GM10248 (cell line): Measurements from ENCODE around the gene BCAS1.

Experiments
- CTCF ChIA-PET: fragments of 300-600 bp; sonication (Branson Sonifier 250); formaldehyde crosslinking; extraction: SDS; loops from one replicate; lab custom pipeline; 2021; ENCODE audit warnings: antibody characterized with exemption; lab: Yijun Ruan, JAX
- POLR2A ChIA-PET: fragments of 350-650 bp; sonication (Branson Sonifier 250); formaldehyde crosslinking; extraction: SDS; loops from one replicate; lab custom pipeline; 2020; ENCODE audit warnings: antibody characterized with exemption; lab: Yijun Ruan, JAX
- DNase-seq: peaks from one replicate; pipeline ENCODE4 v3.0.0; 2012; ENCODE audit errors: extremely low spot score
- TF ChIP-seq, protein P1 (sequence below): IDR thresholded peaks from 2 replicates; pipeline ENCODE4 v1.5.1; 2012; ENCODE audit warnings: mild to moderate bottlenecking, low read depth; ENCODE audit errors: extremely low read depth, missing control alignments, control extremely low read depth

BCAS1 gene

DNA sequence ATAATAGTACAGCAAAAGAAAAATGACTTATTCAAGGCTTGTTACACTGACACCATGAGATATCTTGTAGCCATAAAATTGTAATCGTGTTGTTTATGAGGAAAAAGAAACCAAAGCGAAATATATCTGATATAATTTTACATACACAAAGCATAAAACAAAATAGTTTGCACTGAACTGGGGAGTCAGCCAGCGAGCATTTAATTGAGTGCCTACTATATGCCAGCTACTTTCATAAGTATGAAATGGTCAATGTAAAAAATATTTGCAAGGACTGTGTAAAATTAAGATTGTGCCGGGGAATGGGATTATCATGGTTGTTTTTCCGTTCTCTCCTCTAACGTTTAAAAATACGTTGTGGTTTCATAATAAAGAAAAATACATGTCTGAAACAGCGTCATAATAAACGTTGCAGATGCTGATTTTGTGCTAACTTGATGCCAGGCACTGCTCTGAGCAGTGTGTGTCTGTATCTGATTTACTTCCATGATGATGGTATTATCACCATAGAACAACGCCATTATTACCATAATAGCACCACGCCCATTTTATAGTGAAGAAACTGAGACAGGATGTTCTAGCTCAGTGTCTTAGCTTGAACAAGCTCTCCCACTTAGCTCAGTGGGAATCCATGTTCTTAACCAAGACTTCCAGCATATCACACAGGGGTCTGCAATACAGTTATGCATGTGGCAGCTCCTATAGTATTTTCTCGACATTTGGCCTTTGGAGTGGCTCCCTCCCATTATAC is 144.6 kb downstream of the BCAS1 start:
- no peak for DNase-seq
- TF ChIP-seq, protein P1, sequence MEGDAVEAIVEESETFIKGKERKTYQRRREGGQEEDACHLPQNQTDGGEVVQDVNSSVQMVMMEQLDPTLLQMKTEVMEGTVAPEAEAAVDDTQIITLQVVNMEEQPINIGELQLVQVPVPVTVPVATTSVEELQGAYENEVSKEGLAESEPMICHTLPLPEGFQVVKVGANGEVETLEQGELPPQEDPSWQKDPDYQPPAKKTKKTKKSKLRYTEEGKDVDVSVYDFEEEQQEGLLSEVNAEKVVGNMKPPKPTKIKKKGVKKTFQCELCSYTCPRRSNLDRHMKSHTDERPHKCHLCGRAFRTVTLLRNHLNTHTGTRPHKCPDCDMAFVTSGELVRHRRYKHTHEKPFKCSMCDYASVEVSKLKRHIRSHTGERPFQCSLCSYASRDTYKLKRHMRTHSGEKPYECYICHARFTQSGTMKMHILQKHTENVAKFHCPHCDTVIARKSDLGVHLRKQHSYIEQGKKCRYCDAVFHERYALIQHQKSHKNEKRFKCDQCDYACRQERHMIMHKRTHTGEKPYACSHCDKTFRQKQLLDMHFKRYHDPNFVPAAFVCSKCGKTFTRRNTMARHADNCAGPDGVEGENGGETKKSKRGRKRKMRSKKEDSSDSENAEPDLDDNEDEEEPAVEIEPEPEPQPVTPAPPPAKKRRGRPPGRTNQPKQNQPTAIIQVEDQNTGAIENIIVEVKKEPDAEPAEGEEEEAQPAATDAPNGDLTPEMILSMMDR: no peak
- POLR2A ChIA-PET: interaction anchor here (1.4 kb wide), 1 partner anchor 9 kb away, joined by 4 read pairs; no protein-coding TSS in a partner anchor
- CTCF ChIA-PET: interaction anchor here (1.0 to 18.9 kb wide), 6 partner anchors 2 to 346 kb away, joined by 3 to 281 read pairs (median 3); no protein-coding TSS in a partner anchor

DNA sequence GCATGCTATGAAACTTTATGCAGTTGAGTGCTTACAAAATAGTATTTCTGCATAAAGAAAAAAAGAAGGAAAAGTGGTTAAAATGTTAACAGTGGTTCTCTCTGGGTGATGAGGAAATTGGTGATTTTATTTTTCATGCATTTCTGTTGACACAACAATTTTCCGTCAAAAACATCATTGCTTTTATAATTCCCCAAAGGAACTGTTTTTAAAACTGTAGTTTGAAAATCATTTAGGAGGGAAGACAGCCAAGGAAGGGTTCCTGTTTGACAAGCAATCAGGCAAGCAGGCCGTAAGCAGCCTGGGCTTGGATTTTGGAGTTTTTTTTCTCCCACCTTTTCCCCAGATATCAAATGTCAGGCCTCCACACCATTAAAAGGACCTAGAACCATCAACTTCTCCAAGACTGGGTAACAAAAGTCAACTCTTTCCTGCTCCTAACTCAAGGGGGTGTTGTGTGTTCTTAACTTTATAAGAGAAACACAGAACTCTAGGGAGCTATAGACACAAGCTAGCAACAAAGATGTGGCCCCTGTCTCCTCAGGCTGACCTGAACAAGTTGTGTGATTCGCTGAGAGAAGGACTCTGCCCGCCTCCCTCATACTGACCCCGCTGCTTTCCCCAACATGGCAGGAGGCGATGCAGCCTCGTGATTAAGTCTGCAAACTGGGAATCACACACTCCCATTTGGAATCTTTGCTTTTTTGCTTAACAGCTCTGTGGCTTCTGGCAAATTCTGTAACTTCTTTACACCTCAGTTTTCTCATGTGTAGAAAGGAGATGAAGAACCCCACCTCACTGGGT is 146.6 kb downstream of the BCAS1 start:
- TF ChIP-seq, protein P1: no peak
- CTCF ChIA-PET: interaction anchor here (1.3 to 18.9 kb wide), 4 partner anchors 0 to 344 kb away, joined by 4 to 281 read pairs (median 143); no protein-coding TSS in a partner anchor
- POLR2A ChIA-PET: interaction anchor here (1.0 kb wide), 1 partner anchor 9 kb away, joined by 3 read pairs; no protein-coding TSS in a partner anchor
- no peak for DNase-seq

DNA sequence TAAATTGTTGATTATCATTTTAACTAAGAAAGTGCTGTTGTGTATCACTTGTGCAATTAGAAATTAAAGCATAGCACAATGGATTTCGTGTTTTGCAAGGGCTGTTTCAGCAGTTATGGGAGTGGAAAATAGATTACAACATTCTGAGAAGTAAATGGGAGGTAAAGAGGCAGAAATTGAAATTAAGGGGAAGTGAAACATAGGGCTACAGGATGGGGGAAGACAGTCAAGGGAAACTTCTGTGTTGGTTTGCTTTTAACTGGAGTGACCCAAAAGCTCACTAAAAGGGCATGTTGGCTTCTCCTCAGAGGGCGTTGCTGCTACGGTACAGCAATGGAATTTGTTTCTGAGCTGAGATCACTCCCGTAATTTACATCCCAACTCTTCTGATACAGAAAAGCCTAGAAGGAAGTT is 147.5 kb downstream of the BCAS1 start:
- POLR2A ChIA-PET: interaction anchor here (1.0 kb wide), 1 partner anchor 8 kb away, joined by 3 read pairs; no protein-coding TSS in a partner anchor
- CTCF ChIA-PET: interaction anchor here (1.4 to 18.8 kb wide), 2 partner anchors 11 to 15 kb away, joined by 5 to 281 read pairs; no protein-coding TSS in a partner anchor

DNA sequence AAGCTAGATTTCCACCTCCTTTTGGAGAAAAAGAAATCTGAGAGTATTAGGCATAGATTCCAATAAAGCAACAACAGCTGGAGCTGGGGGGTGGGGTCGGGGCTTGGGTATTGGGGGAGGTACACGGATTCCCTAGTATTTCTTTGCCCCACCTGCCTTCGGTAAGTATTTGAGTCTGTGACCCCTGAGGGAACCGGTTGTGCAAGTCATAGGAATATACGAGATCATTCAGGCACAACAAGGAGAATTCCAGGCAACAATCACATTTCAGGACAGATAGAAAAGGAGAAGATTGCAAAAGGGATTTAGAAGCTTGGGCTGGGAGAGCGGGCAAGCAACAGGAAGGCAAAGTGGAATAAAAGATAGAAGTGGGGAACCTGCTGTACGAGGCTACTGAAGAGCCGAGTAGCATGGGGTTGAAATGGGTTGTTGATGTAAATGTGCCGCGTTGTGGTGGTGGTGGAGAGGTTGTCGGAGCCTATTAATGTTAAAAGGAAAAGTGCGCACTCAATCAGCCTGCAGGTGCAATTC is 148.9 kb downstream of the BCAS1 start:
- TF ChIP-seq, protein P1: no peak
- ChIA-PET CTCF (interaction anchor here (18.8 kb wide), 1 partner anchor 12 kb away, joined by 281 read pairs; no protein-coding TSS in a partner anchor), POLR2A (interaction anchor here (0.6 kb wide), 2 partner anchors 588 to 1750 kb away, joined by 3 read pairs; no protein-coding TSS in a partner anchor)
- DNase-seq: no peak

More for the DNA sequence above, 147.5 kb downstream of the BCAS1 start:
- TF ChIP-seq, protein P1: no peak
- DNase-seq: peak; percentile 57

DNA sequence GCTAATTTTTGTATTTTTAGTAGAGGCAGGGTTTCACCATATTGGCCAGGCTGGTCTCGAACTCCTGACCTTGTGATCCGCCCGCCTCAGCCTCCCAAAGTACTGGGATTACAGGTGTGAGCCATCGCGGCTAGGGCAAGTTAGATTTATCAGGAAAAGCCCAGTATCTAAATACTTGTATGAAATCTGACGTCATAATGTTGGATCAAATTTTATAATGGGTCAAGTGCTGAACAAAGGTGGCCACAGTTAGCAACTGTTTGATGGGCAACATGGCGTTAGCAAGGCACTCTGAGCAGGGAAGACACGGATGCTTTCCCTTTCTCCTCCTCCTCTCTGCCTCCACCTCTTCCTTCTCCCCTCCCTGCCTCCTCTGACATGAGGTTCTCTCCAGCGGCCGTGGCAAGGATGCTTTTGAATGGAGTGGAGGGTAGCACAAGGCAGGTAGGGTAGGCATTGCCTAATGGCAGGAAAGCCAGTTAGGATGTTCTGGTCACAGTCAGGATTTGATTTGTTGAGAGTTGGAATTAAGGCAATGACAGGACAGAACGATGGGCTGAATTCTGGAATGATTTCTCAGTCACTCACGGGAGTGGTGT is 149.6 kb downstream of the BCAS1 start:
- TF ChIP-seq, protein P1: no peak
- CTCF ChIA-PET: interaction anchor here (18.8 kb wide), 1 partner anchor 13 kb away, joined by 281 read pairs; no protein-coding TSS in a partner anchor
- DNase-seq: no peak
- POLR2A ChIA-PET: interaction anchor here (0.6 kb wide), 1 partner anchor 1749 kb away, joined by 3 read pairs; no protein-coding TSS in a partner anchor
